ENCODE measurements around the gene HPD. TPM values are rescaled to one million over a fixed set of nuclear protein-coding genes. Genes with fewer than 3 reads are reported as not detected.

The HPD gene
- polyA plus RNA-seq, 3 donors = 0.19 to 0.75 TPM; not detected in 1

- no peak for TF ChIP-seq CTCF (IDR thresholded peaks at IDR 0.05)
- H3K4me3 ChIP-seq (replicated peaks in 1 of 3; ENCODE audit: low read depth in 2 of 3, low read length in 3 of 3) = peak overlapping the region in 1 of 3 experiments; percentile 19
- H3K27ac Mint-ChIP-seq = peak overlapping the region; percentile 7 to 90 (median 75)
- H3K27me3 ChIP-seq (ENCODE audit: control insufficient read depth in 2 of 2, insufficient read depth in 2 of 2, low read length in 2 of 2) = no peaks in the 10 kb centered on the region
- H3K4me1 ChIP-seq (ENCODE audit: control insufficient read depth in 1 of 2, insufficient read depth in 2 of 2, low read length in 2 of 2) = peaks cover 23 to 26% of the 10 kb centered on the region in 2 donors
- H3K9me3 Mint-ChIP-seq = peaks cover 0 to 2% (median 0%) of the 10 kb centered on the region in 7 donors
- peak overlapping the region; percentile 21 for H3K4me2 ChIP-seq (replicated peaks; ENCODE audit: extremely low read depth, low read length, poor library complexity, severe bottlenecking)
- 22% methylated on average over 11 of the region's 13 CpGs for WGBS (ENCODE audit: insufficient coverage)
- peak overlapping the region; percentile 31 to 51 for H3K4me3 Mint-ChIP-seq
- peak overlapping the region; percentile 24 to 53 for H3K27ac ChIP-seq (ENCODE audit: low read depth in 1 of 2, low read length in 2 of 2)
- DNase-seq = peak; percentile 32 to 85 (median 65)
- H4K20me1 ChIP-seq (ENCODE audit: insufficient read depth, low read length) = no peaks in the 10 kb centered on the region
- peak overlapping the region; percentile 41 for H2AFZ ChIP-seq (ENCODE audit: insufficient read depth, low read depth, low read length, poor library complexity, severe bottlenecking)
- H3K79me2 ChIP-seq (ENCODE audit: insufficient read depth, low read length) = no peaks in the 10 kb centered on the region
- peaks cover 12% of the 10 kb centered on the region for H3K4me1 Mint-ChIP-seq
- H3K36me3 ChIP-seq (replicated peaks in 1 of 2; ENCODE audit: control insufficient read depth in 1 of 2, insufficient read depth in 2 of 2, low read length in 2 of 2) = no peaks in the 10 kb centered on the region
- H3K27me3 Mint-ChIP-seq (ENCODE audit: low read depth in 3 of 3) = peaks cover 2 to 10% (median 3%) of the 10 kb centered on the region in 3 donors
- intact Hi-C loops (cut with micrococcal nuclease) = no loop called here
- peaks cover 0 to 2% of the 10 kb centered on the region in 2 donors for H3K36me3 Mint-ChIP-seq
- H3K9ac ChIP-seq (ENCODE audit: insufficient read depth, low read length, poor library complexity, severe bottlenecking) = no peak overlapping the region
- no peaks in the 10 kb centered on the region for H3K9me3 ChIP-seq (replicated peaks in 1 of 2; ENCODE audit: control insufficient read depth in 1 of 2, insufficient read depth in 1 of 2, low read length in 2 of 2)
Observed at GRCh38 chr12:121849665-121850064, 9.0 kb downstream of the HPD start.

- no peak for TF ChIP-seq CTCF (IDR thresholded peaks at IDR 0.05)
- peak overlapping the region; percentile 41 for H2AFZ ChIP-seq (ENCODE audit: insufficient read depth, low read depth, low read length, poor library complexity, severe bottlenecking)
- no peaks in the 10 kb centered on the region for H3K9me3 ChIP-seq (replicated peaks in 1 of 2; ENCODE audit: control insufficient read depth in 1 of 2, insufficient read depth in 1 of 2, low read length in 2 of 2)
- no peaks in the 10 kb centered on the region for H3K27me3 ChIP-seq (ENCODE audit: control insufficient read depth in 2 of 2, insufficient read depth in 2 of 2, low read length in 2 of 2)
- H3K9me3 Mint-ChIP-seq = peaks cover 0 to 2% (median 0%) of the 10 kb centered on the region in 7 donors
- no CpG with 5 or more reads among the region's 6 CpGs for WGBS (ENCODE audit: insufficient coverage)
- H4K20me1 ChIP-seq (ENCODE audit: insufficient read depth, low read length) = no peaks in the 10 kb centered on the region
- peak overlapping the region in 5 of 7 donors; percentile 30 to 76 (median 62) for H3K27ac Mint-ChIP-seq
- no peaks in the 10 kb centered on the region for H3K36me3 ChIP-seq (replicated peaks in 1 of 2; ENCODE audit: control insufficient read depth in 1 of 2, insufficient read depth in 2 of 2, low read length in 2 of 2)
- H3K27me3 Mint-ChIP-seq (ENCODE audit: low read depth in 3 of 3) = peaks cover 2 to 10% (median 2%) of the 10 kb centered on the region in 3 donors
- peak overlapping the region; percentile 24 to 53 for H3K27ac ChIP-seq (ENCODE audit: low read depth in 1 of 2, low read length in 2 of 2)
- DNase-seq = no peak
- H3K79me2 ChIP-seq (ENCODE audit: insufficient read depth, low read length) = no peaks in the 10 kb centered on the region
- peak overlapping the region in 1 of 3 experiments; percentile 19 for H3K4me3 ChIP-seq (replicated peaks in 1 of 3; ENCODE audit: low read depth in 2 of 3, low read length in 3 of 3)
- intact Hi-C loops (cut with micrococcal nuclease) = no loop called here
- peaks cover 20 to 24% of the 10 kb centered on the region in 2 donors for H3K4me1 ChIP-seq (ENCODE audit: control insufficient read depth in 1 of 2, insufficient read depth in 2 of 2, low read length in 2 of 2)
- no peak overlapping the region for H3K9ac ChIP-seq (ENCODE audit: insufficient read depth, low read length, poor library complexity, severe bottlenecking)
- H3K4me1 Mint-ChIP-seq = peaks cover 12% of the 10 kb centered on the region
- no peak overlapping the region for H3K4me3 Mint-ChIP-seq
- peaks cover 0 to 2% of the 10 kb centered on the region in 2 donors for H3K36me3 Mint-ChIP-seq
- H3K4me2 ChIP-seq (replicated peaks; ENCODE audit: extremely low read depth, low read length, poor library complexity, severe bottlenecking) = peak overlapping the region; percentile 21
Observed at GRCh38 chr12:121849211-121849610, 9.4 kb downstream of the HPD start.
